H1 (cell line): ENCODE data around the gene GPT2. TPM values are rescaled to one million over a fixed set of nuclear protein-coding genes. Genes with fewer than 3 reads are reported as not detected.

Experiments used
- CTCF ChIA-PET: fragments of 300-600 bp; sonication (Branson Sonifier 250); formaldehyde crosslinking; loops from one replicate; lab custom pipeline; 2021; ENCODE audit not compliant: partially characterized antibody; lab: Charles Lee
- POLR2A ChIA-PET: fragments of 300-600 bp; sonication (Branson Sonifier 250); formaldehyde crosslinking; loops from one replicate; lab custom pipeline; 2021; ENCODE audit warnings: inconsistent platforms; ENCODE audit not compliant: partially characterized antibody; lab: Charles Lee
- DNase-seq, 2 experiments: peaks; one replicate each; pipeline versions ENCODE4 v3.0.0 to v3.0.0-alpha.2; 2010 to 2022; ENCODE audit warnings: low spot score in 2 of 2, low read depth in 1 of 2, mixed read lengths in 1 of 2
- FAIRE-seq: peaks from 2 replicates; lab custom pipeline; 2011; peaks lifted over from hg19 to GRCh38; lab: Jason Lieb, UNC
- H2AFZ ChIP-seq: 2 replicates; pipeline ENCODE4 v1.8.1; 2012; ENCODE audit warnings: low read length, inconsistent platforms
- H2AK5ac ChIP-seq: 2 replicates; pipeline ENCODE4 v1.6.1; 2013; ENCODE audit warnings: low read depth, low read length
- H2BK120ac ChIP-seq: replicated peaks from 2 replicates; pipeline ENCODE3; 2013; ENCODE audit warnings: low read depth, low read length, inconsistent platforms
- H2BK12ac ChIP-seq: 2 replicates; pipeline ENCODE4 v1.6.1; 2013; ENCODE audit warnings: low read depth, low read length
- H2BK15ac ChIP-seq: 2 replicates; pipeline ENCODE4 v1.6.1; 2013; ENCODE audit warnings: low read length
- H2BK20ac ChIP-seq: 2 replicates; pipeline ENCODE4 v1.6.1; 2013; ENCODE audit warnings: low read length
- H2BK5ac ChIP-seq: 2 replicates; pipeline ENCODE4 v1.6.1; 2013; ENCODE audit warnings: low read depth, low read length
- H3K14ac ChIP-seq: 2 replicates; pipeline ENCODE4 v1.6.1; 2013; ENCODE audit warnings: inconsistent platforms; ENCODE audit not compliant: insufficient read length
- H3K18ac ChIP-seq: 2 replicates; pipeline ENCODE4 v1.6.1; 2013; ENCODE audit warnings: low read length; ENCODE audit errors: extremely low read depth
- H3K23ac ChIP-seq: 2 replicates; pipeline ENCODE4 v1.6.1; 2013; ENCODE audit warnings: inconsistent platforms; ENCODE audit not compliant: insufficient read length
- H3K23me2 ChIP-seq: 2 replicates; pipeline ENCODE4 v1.6.1; 2013; ENCODE audit warnings: low read depth, low read length
- H3K27ac ChIP-seq: 2 replicates; pipeline ENCODE4 v1.6.1; 2011; ENCODE audit warnings: low read depth, low read length, inconsistent platforms
- H3K27me3 ChIP-seq, 4 experiments: replicated peaks in 1 of 4; 1 replicate in 1 of 4; 2 replicates in 3 of 4; pipeline versions ENCODE4 v1.6.1 to v1.8.1; 2011 to 2013; ENCODE audit warnings: low read length in 3 of 4, mild to moderate bottlenecking in 3 of 4, inconsistent platforms in 2 of 4, mixed read lengths in 2 of 4, moderate library complexity in 1 of 4; ENCODE audit not compliant: control insufficient read depth in 3 of 4, insufficient read depth in 3 of 4; ENCODE audit errors: extremely low read depth in 1 of 4
- H3K36me3 ChIP-seq, 4 experiments: 2 replicates each; pipeline versions ENCODE4 v1.6.1 to v1.8.1; 2011 to 2013; ENCODE audit warnings: mild to moderate bottlenecking in 4 of 4, low read length in 3 of 4, moderate library complexity in 2 of 4, control low read depth in 1 of 4, inconsistent platforms in 1 of 4; ENCODE audit not compliant: insufficient read depth in 4 of 4, control insufficient read depth in 2 of 4
- H3K4ac ChIP-seq: replicated peaks from 2 replicates; pipeline ENCODE3; 2013; ENCODE audit warnings: low read length, low read depth, mixed read lengths, inconsistent platforms; ENCODE audit not compliant: insufficient read length
- H3K4me1 ChIP-seq, 4 experiments: replicated peaks in 1 of 4; 1 replicate in 1 of 4; 2 replicates in 3 of 4; pipeline versions ENCODE4 v1.6.1 to v1.8.1; 2011 to 2013; ENCODE audit warnings: low read length in 3 of 4, inconsistent platforms in 2 of 4, mixed read lengths in 1 of 4; ENCODE audit not compliant: insufficient read depth in 4 of 4, control insufficient read depth in 3 of 4
- H3K4me2 ChIP-seq, 2 experiments: 2 replicates each; pipeline versions ENCODE4 v1.6.1 to v1.8.1; 2011 to 2013; ENCODE audit warnings: low read depth in 2 of 2, low read length in 2 of 2, control low read depth in 1 of 2, inconsistent platforms in 1 of 2, mild to moderate bottlenecking in 1 of 2; ENCODE audit not compliant: insufficient read depth in 1 of 2
- H3K4me3 ChIP-seq, 4 experiments: fragments of 200-600, 300-600 bp in 1 of 4; sonication (generic), shearing (Covaris generic), sonication (Bioruptor Twin) in 1 of 4; 2 replicates each; pipeline versions ENCODE4 v1.5.1 to v1.8.1; 2011 to 2016; ENCODE audit warnings: low read length in 4 of 4, low read depth in 3 of 4, control low read depth in 2 of 4, inconsistent platforms in 2 of 4, mild to moderate bottlenecking in 2 of 4, mixed read lengths in 1 of 4, moderate library complexity in 1 of 4; ENCODE audit not compliant: insufficient read depth in 2 of 4; ENCODE audit errors: extremely low read depth in 1 of 4
- H3K56ac ChIP-seq: replicated peaks from 2 replicates; pipeline ENCODE3; 2013; ENCODE audit warnings: low read depth, mild to moderate bottlenecking, mixed read lengths, low read length, inconsistent platforms; ENCODE audit not compliant: insufficient read length
- H3K79me1 ChIP-seq: 2 replicates; pipeline ENCODE4 v1.6.1; 2013; ENCODE audit warnings: low read depth, low read length, control low read depth
- H3K79me2 ChIP-seq, 2 experiments: 2 replicates each; pipeline versions ENCODE4 v1.6.1 to v1.8.1; 2012 to 2013; ENCODE audit warnings: low read length in 2 of 2, mild to moderate bottlenecking in 2 of 2, inconsistent platforms in 1 of 2; ENCODE audit not compliant: insufficient read depth in 2 of 2, control insufficient read depth in 1 of 2
- H3K9ac ChIP-seq, 4 experiments: replicated peaks in 1 of 4; 1 replicate in 1 of 4; 2 replicates in 3 of 4; pipeline versions ENCODE4 v1.6.1 to v1.8.1; 2011 to 2013; ENCODE audit warnings: low read depth in 3 of 4, low read length in 3 of 4, control low read depth in 2 of 4, mild to moderate bottlenecking in 2 of 4, moderate library complexity in 2 of 4, inconsistent platforms in 1 of 4; ENCODE audit errors: extremely low read depth in 1 of 4
- H3K9me3 ChIP-seq, 2 experiments: 2 replicates each; pipeline versions ENCODE4 v1.6.1 to v1.8.1; 2012 to 2013; ENCODE audit warnings: mild to moderate bottlenecking in 2 of 2, moderate library complexity in 2 of 2, control low read depth in 1 of 2, inconsistent platforms in 1 of 2, low read depth in 1 of 2, low read length in 1 of 2, mixed read lengths in 1 of 2; ENCODE audit not compliant: insufficient read depth in 2 of 2
- H4K20me1 ChIP-seq, 2 experiments: replicated peaks in 1 of 2; 2 replicates each; pipeline versions ENCODE3 to v1.8.1; 2011 to 2013; ENCODE audit warnings: inconsistent platforms in 2 of 2, low read length in 2 of 2, mild to moderate bottlenecking in 1 of 2; ENCODE audit not compliant: insufficient read depth in 2 of 2, control insufficient read depth in 1 of 2
- H4K5ac ChIP-seq: 2 replicates; pipeline ENCODE4 v1.6.1; 2013; ENCODE audit warnings: low read length, low read depth, mixed read lengths, inconsistent platforms; ENCODE audit not compliant: insufficient read length
- H4K8ac ChIP-seq: 2 replicates; pipeline ENCODE4 v1.8.0; 2013; ENCODE audit warnings: mild to moderate bottlenecking, moderate library complexity, low read length, inconsistent platforms; ENCODE audit not compliant: insufficient read depth; ENCODE audit errors: extremely low read depth
- H4K91ac ChIP-seq: replicated peaks from 2 replicates; pipeline ENCODE3; 2013; ENCODE audit warnings: low read length, mixed read lengths, inconsistent platforms; ENCODE audit not compliant: insufficient read length
- CTCF ChIP-seq, 3 experiments: IDR thresholded peaks; 1 replicate in 2 of 3; 2 replicates in 1 of 3; pipeline versions ENCODE4 v1.5.1 to v1.6.1; 2011; ENCODE audit warnings: low read length in 3 of 3, mild to moderate bottlenecking in 3 of 3, inconsistent platforms in 2 of 3, low read depth in 1 of 3, moderate library complexity in 1 of 3; ENCODE audit not compliant: insufficient read depth in 1 of 3; ENCODE audit errors: control extremely low read depth in 1 of 3
- JUND ChIP-seq: IDR thresholded peaks from 2 replicates; pipeline ENCODE4 v1.6.1; 2011; ENCODE audit warnings: mild to moderate bottlenecking, improper control_type of control experiment, low read length
- NRF1 ChIP-seq: IDR thresholded peaks from 2 replicates; pipeline ENCODE4 v1.6.1; 2011; ENCODE audit warnings: mild to moderate bottlenecking, low read depth, low read length, improper control_type of control experiment
- POLR2A ChIP-seq, 2 experiments: IDR thresholded peaks; 1 replicate in 1 of 2; 2 replicates in 1 of 2; pipeline ENCODE4 v1.6.1; 2011; ENCODE audit warnings: low read depth in 2 of 2, low read length in 2 of 2, mild to moderate bottlenecking in 2 of 2; ENCODE audit errors: control extremely low read depth in 1 of 2
- POLR2AphosphoS5 ChIP-seq: IDR thresholded peaks from 2 replicates; pipeline ENCODE4 v1.6.1; 2011; ENCODE audit warnings: low read depth, low read length
- RAD21 ChIP-seq, 2 experiments: IDR thresholded peaks in 1 of 2; conservative IDR thresholded peaks in 1 of 2; 2 replicates each; pipeline ENCODE4 v1.6.1; 2011; ENCODE audit warnings: low read depth in 2 of 2, low read length in 2 of 2, improper control_type of control experiment in 1 of 2, inconsistent platforms in 1 of 2, mild to moderate bottlenecking in 1 of 2, moderate library complexity in 1 of 2
- RXRA ChIP-seq: IDR thresholded peaks from 2 replicates; pipeline ENCODE4 v1.6.1; 2011; ENCODE audit warnings: low read depth, mild to moderate bottlenecking, low read length, moderate library complexity; ENCODE audit not compliant: insufficient read depth
- TAF1 ChIP-seq: IDR thresholded peaks from 2 replicates; pipeline ENCODE4 v1.6.1; 2011; ENCODE audit warnings: mild to moderate bottlenecking, low read depth, low read length
- YY1 ChIP-seq: IDR thresholded peaks from 2 replicates; pipeline ENCODE4 v1.6.1; 2011; ENCODE audit warnings: low read depth, mild to moderate bottlenecking, low read length
- WGBS, 2 experiments: shearing (Covaris generic) in 1 of 2; methylation state at CpG; one replicate each; pipeline versions ENCODE4 v1.1.6 to v1.1.7; 2013 to 2015; ENCODE audit warnings: low lambda C conversion rate in 2 of 2, mixed read lengths in 2 of 2, inconsistent platforms in 1 of 2, low coverage in 1 of 2, missing lambda C conversion rate in 1 of 2; ENCODE audit not compliant: insufficient replicate concordance in 2 of 2, insufficient coverage in 1 of 2, insufficient read length in 1 of 2; ENCODE audit errors: extremely low coverage in 1 of 2, missing lambda C conversion rate in 1 of 2; 5-methylcytosine and 5-hydroxymethylcytosine counted together
- polyA plus RNA-seq, 7 experiments: library from polyadenylated mRNA; depleted of rRNA in 3 of 7; stranded (reverse) in 5 of 7; unstranded in 2 of 7; fragments of >200 nt in 5 of 7; fragments of 200-250 nt in 2 of 7; gene quantifications; 1 replicate in 5 of 7; 2 replicates in 1 of 7; 4 replicates in 1 of 7; pipeline versions ENCODE4 v1.2.1 to v1.2.3, GENCODE V29; 2011 to 2013; ENCODE audit warnings: missing spikeins in 2 of 7, mixed read lengths in 2 of 7
- total RNA-seq: library from RNA; stranded (reverse); fragmentation: NEBNext Ultra II Directional; extraction: Animal tissue kit (Norgen Biotek cat#: 25700); gene quantifications from 2 replicates; pipeline ENCODE4 v1.2.1, GENCODE V29; 2021

GPT2 gene
- total and polyA plus RNA-seq, 2 of the 8 experiments (the other 6 are each of a cell fraction or from before 2014, with no cell fraction given), result 71.6 to 94.1 TPM

GRCh38 chr16:46972429-46973206 is 88.5 kb downstream of the GPT2 start:
- H2BK12ac ChIP-seq, result no peak overlapping the region; the same call in 1 of the 2 replicates
- H4K91ac ChIP-seq, result peak overlapping the region; percentile 36
- peaks cover 0 to 1% of the 10 kb centered on the region in 2 experiments for H4K20me1 ChIP-seq
- H3K27me3 ChIP-seq, result no peaks in the 10 kb centered on the region
- H3K9ac ChIP-seq, result peak overlapping the region; percentile 86 to 91 (median 90)
- H3K9me3 ChIP-seq, result no peaks in the 10 kb centered on the region
- H2BK15ac ChIP-seq, result no peak overlapping the region
- peak overlapping the region; percentile 76 for H2BK5ac ChIP-seq
- FAIRE-seq (no peak), DNase-seq (peak in 1 of 2 experiments; percentile 55)
- peaks cover 7% of the 10 kb centered on the region; the same call in 1 of the 2 replicates for H3K79me1 ChIP-seq
- H3K4me2 ChIP-seq, result peak overlapping the region; percentile 83 to 100
- 8% methylated on average over 39 of the region's 48 CpGs; no CpG with 5 or more reads in 1 of the 2 experiments for WGBS, 2 experiments
- CTCF ChIA-PET, result interaction anchor here (1.2 kb wide), 1 partner anchor 46 kb away, joined by 4 read pairs; no protein-coding TSS in a partner anchor
- peak overlapping the region; percentile 84 to 97 (median 88) for H3K4me3 ChIP-seq
- H3K4ac ChIP-seq, result no peak overlapping the region
- peaks cover 11 to 47% (median 19%) of the 10 kb centered on the region in 4 experiments; a peak in 7 of 8 replicates for H3K36me3 ChIP-seq
- peak overlapping the region; percentile 70; the same call in 1 of the 2 replicates for H2AK5ac ChIP-seq
- H3K56ac ChIP-seq, result peak overlapping the region; percentile 48
- peaks cover 2 to 12% (median 5%) of the 10 kb centered on the region in 4 experiments; a peak in 4 of 7 replicates for H3K4me1 ChIP-seq
- H3K18ac ChIP-seq, result peak overlapping the region; percentile 83
- H3K23ac ChIP-seq, result no peak overlapping the region
- peak overlapping the region; percentile 71 for H4K5ac ChIP-seq
- H2AFZ ChIP-seq, result peak overlapping the region; percentile 46
- POLR2A ChIA-PET, result interaction anchor here (0.6 to 3.1 kb wide), 24 partner anchors 10 to 392 kb away, joined by 3 to 25 read pairs (median 6); partner anchors contain the start of genes GPT2 and NETO2
- H3K23me2 ChIP-seq, result peaks cover 5% of the 10 kb centered on the region
- H3K27ac ChIP-seq, result peak overlapping the region; percentile 90
- H3K14ac ChIP-seq, result no peak overlapping the region
- peaks cover 6 to 53% of the 10 kb centered on the region in 2 experiments; a peak in 3 of 4 replicates for H3K79me2 ChIP-seq
- H2BK20ac ChIP-seq, result no peak overlapping the region
- no peak overlapping the region for H2BK120ac ChIP-seq
- peak overlapping the region; percentile 98 for H4K8ac ChIP-seq
- TF ChIP-seq JUND, result no peak
- no peak for TF ChIP-seq NRF1
- no peak for TF ChIP-seq CTCF (IDR thresholded peaks at IDR 0.05; ENCODE audit: control extremely low read depth in 1 of 3, insufficient read depth in 1 of 3, low read depth in 1 of 3, low read length in 3 of 3)
- TF ChIP-seq POLR2A (IDR thresholded peaks at IDR 0.05; ENCODE audit: control extremely low read depth in 1 of 2, low read depth in 2 of 2, low read length in 2 of 2), result peak in 1 of 2 experiments; percentile 43; a peak in 1 of 3 replicates
- no peak for TF ChIP-seq RXRA
- TF ChIP-seq YY1, result no peak
- TF ChIP-seq POLR2AphosphoS5, result peak; percentile 24; the same call in 1 of the 2 replicates
- TF ChIP-seq RAD21 (IDR thresholded peaks at IDR 0.05 in 1 of 2, conservative IDR thresholded peaks at IDR 0.05 in 1 of 2; ENCODE audit: low read depth in 2 of 2, low read length in 2 of 2), result no peak
- peak; percentile 67 for TF ChIP-seq TAF1
